ENCODE data around the gene PIGN.

The PIGN gene

DNA sequence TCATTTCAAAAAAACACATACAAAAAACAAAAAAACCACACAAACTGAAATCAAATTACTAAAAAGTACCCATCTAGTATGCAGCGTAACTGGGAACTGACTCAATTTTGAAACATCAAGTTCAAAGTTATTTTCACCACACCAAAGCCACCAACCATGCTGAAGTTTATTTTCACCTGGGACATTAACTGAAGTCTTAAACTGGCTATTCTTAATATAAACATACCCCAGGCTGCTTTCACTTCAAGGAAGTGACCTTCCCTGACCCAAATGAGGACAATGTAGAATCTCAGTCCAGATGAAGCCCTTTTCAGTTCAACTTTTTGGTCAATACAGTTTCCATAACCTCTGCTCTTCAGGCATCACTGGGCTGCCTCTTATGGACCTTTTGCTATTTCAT lies 84.6 kb downstream of the PIGN start:
- no peak for DNase-seq

DNA sequence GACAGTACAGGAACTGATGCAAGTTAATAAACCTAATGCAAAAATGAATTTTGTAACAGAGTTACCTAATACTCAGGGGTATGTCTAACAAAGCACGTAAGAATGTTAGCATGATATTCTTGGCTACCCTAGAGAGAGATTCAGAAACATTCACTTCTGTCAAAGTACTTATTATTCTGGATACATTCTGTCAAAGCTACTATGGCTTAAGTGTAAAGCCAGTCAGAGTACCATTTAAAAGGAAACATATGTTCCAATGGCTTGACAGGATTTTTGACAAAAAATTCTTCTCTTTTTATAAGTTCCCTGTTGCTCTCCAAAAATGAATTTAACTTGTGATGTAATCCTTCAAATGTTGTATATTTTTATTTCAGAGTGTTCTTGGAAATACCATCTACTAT lies 85.5 kb downstream of the PIGN start:
- no peak for DNase-seq

DNA sequence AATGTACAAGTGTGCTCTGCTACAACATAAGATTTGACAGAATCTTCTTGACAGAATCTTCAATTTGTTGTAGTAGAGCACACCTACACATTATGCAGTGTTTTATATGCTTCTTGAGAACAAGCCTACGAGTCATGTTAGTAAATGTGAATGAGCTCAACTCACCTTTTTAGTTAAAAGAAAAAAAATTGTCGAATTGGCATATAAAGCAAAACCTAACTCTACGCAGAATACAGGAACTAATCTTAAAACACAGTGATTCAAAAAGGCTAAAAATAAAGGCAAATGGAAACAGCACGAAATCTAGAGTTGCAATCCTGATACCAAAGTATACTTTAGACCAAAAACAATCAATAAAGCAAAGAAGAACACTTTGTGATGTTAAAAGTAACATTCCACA lies 87.9 kb downstream of the PIGN start:
- no peak for DNase-seq

DNA sequence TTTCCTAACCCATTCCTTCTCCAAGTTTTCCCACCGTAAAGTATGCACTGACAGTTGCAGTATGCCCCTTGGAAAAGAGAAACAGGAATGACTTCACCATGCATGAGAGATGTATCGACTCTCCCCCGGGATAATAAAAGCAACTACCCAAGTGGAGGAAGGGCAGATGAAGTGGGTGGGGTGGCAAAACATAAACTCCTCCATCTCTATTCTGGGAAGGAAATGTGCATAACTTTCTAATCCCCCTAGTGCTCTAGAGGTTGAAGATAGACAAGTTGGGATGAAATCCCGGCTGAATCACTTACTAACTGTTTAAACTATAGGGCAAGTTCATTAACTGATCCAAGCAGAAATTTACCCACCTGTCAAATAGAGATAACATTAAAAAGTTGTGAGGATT lies 89.2 kb downstream of the PIGN start:
- no peak for DNase-seq

DNA sequence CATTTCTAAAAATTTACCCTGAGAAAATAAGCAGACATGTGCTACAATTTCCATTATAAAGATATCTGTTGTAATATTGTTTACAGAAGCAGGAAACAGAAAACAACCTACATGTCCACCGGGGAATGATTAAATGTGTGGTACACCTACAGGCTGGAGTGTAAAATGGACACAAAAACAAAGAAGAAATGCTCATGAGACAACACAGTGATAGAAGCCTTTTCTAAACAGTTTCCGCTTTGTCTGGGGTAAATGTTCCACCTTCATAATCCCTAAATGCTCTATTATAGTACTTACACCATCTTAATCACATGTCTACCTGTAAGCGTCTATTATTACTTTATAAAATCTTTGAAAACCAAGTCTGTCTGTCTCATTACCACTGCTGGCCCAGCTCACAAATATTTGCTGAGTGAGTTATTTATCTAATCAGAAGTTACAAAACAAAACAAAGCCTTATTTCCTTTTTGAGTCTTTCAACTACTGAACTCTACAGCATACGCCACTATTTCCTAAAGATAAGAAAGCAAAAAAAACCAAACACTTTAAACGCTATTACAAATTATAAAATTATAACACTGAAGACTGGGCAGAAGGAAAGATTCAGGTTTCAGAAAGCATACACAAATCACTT lies 95.3 kb downstream of the PIGN start:
- no peak for DNase-seq

DNA sequence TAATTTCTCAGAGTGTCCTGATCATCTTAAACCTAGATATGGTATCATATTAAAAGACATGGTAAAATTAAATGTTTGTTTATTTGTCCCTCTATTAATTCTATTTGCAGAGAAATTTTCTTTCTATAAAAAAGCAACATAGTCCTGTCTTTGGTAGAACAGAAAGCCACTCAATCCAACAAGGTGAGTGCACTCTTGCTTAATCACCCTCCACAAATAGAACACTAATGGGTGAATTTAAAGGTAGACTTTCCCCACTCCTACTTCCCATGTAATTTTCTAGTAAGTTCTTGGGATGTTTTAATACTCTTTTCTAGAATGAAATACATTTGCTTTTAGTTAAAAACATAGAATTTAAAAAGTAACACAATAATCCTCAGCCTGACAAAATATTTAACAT lies 97.7 kb downstream of the PIGN start:
- DNase-seq = no peak

DNA sequence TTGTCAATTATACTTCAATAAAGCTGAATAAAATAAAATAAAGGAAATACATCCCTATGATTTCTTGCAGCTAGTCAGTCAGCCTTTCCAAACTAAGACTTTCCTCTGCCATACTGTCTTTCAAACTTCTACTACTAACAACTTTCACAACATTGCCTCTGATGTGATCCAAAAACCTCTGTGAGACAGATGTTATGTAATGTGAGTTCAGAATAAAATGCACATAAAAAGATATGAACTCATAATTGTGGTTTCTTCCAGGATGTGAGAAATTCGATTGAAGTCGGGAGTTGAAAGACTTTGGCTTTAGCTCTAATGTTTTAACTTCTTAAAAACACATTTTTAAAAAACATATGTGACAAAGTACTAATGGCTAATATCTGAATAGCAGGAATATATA lies 98.7 kb downstream of the PIGN start:
- no peak for DNase-seq

DNA sequence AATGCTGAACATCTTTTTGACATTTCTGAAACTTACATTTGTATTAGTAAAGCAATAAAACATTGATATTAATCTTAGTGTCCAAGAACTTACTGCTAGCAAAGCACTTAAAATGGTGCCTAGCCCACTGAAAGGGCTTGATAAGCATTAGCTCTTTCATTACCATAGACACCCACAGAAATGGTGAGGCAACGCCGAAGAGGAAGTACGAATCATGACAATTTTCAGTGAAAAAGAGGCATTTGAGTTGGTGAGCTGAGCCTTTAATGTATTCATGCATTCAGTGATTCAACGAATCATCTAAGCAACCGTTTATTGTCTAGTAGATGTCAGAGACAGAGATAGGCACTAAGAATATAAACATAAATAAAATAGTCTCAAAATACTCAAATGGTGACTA lies 101.1 kb downstream of the PIGN start:
- DNase-seq = no peak

DNA sequence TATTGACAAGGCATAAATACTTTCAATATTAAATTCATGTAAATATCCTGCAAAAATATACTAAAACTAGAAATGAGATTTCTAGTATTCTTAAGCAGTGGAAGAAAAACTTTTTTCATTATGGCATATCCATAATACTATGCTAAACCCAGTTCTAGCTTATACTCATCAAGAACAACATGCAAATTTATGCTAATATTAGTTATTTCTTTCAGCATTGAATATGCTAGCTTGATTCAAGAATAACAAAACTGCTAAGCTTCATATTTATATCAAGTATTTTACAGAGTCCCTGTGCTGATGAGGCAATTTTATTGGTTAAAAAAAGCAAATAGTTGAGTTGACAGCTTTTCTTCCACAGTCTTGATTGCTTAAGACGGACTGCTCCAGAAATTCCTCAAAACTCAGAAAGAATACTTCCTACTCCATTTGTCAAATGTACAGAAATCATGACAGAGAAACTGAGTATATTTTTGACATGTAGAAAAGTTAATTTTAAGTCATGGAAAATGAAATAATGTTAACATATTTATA lies 105.0 kb downstream of the PIGN start:
- DNase-seq = no peak

DNA sequence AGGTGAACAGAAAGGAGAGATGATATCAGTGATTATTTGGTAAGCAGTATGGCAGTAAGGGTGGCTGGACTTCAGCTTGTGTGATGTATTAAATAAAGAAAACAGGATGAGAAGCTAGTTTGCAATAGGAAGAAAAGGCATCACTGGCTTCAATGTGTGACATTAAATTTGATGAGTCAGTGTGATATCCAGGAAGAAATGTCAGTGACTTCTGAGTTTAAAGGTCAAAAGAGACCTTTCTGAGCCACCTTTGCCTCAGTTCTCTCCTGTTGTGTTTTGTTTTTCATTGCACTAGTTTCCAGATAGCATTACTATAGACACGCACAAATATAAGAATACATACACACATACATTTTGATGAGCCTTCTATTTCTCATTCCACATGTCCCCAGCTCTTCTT lies 105.6 kb downstream of the PIGN start:
- DNase-seq = no peak

DNA sequence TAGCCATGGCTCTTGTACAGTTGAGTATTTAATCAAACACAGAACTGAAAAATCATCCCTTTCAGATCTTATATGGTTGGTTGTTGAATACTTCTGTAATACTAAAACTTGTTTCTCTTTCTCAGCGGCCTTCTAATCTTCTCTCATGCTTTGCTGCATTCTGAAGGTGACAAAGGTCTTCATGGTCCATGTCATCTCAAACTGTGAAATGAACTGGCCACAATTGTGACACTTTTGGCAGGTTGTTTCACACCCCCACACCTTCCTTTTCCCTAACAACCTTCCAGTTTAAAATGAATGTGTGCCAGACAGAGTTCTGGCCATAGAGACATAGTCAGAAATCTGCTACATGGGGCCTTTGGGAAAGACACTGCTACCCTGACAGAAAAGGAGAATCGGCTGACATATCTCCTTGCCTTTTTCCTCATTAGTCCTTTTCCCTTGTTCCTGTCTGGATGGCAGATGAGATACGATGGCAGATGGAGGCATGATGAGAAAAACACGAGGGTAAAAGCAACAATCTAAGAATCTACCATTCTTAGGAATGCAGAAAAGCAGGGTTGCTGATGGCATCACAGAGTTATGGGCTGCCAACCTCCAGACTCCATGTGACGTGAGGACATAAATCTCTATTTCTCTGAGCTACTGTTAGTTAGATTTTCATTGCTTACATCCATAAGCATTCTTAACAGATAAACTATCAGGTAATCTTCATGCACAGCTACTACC lies 106.5 kb downstream of the PIGN start:
- DNase-seq = no peak

DNA sequence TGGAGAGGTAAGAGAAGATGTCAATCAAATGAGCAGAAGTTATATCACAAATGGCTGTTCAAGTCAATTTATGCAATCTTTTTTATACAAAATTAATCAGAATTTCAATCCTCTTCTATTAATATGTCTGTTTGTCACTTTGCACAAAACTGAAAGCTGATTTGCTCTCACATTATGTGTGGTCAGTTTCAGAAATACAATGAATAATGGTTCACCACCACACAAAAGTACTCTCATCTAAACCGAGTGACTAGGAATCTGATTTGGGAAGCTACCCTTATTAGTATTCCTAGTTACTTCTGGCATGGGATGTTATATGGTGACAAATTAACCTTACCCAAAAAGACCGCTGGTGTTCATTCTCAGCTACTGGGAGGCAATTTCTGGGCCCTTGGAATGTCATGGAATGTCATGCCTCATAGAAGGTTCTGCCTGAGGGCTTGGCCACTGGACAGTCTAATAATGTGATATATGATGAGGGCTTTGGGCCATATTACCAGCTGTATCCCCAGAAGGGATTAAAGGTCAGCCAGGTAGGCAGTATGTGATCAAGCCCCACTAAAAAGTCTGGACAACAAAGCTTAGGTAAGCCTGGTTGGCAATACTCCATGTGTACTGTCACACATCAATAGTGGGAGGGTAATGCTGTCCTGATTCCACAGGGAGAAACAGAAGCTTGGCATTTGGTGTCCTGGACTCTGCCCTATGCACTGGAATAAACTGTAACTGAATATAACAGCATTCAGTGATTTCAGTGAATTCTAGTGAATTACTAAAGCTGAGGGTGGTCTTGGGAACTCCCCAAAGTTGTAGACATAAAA lies 113.2 kb downstream of the PIGN start:
- no peak for DNase-seq

DNA sequence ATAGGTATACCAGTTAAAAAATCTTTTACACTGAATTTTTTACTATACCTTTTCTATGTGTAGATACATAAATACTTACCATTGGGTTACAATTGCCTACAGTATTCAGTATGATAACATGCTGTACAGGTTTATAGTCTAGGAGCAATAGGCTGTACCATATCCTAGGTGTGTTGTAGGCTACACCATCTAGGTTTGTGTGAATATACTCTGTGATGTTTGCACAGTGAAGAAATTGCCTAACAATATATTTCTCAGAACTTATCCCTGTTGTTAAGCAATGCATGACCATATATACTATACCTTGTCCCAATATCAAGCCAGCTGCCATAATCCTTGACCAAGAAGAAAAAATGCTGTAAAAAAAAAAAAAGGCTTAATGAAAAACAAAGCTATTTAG lies 114.5 kb downstream of the PIGN start:
- no peak for DNase-seq

DNA sequence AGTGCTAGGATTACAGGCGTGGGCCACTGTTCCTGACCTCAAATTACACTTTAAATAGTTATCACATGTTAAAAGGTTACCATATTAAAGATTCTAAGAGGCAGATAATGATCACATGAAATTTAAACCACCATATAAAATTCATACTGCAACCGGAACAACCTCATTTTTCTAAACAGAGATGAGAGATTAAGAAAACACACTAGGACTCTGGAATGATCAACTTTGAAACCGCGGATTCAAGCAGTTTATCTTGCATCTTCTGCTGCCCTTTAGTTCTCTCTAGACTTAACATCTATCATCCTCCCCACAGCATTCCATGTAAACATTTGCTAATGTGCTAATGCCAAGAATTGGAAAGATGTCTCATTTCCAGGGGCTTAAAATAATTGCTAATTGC lies 115.8 kb downstream of the PIGN start:
- no peak for DNase-seq

DNA sequence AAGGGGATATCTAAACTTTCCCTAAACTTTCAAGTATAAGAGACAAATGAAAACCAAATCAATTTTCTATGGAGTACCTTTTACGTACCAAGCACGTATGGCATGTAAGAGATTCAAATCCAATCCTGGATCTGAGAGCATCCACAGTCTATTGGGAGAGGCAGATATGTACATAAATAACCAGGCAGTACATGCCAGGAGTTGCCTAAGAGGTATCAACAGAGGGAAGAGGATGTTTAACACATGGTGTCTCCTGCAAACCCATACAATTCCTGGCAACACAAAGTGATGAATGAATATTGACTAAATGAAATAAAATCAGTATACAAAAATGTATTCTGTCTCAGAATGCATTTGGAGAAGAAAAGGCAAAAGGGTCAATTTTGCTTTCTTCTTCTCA lies 116.6 kb downstream of the PIGN start:
- no peak for DNase-seq

DNA sequence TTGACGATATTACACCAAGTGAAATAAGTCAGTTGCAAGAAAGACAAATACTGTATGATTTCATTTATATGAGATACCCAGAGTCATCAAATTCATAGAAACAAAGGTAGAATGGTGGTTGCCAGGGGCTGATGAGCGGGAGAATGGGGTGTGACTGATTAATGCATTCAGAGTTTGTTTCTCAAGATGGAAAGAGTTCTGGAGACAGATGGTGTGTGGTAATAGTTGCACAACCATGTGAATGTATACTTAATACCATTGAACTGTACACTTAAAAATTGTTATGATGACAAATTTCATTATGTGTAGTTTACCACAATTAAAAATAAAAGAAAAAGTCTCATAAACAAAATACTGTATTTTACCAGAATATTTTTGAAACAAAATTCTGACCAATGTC lies 117.3 kb downstream of the PIGN start:
- no peak for DNase-seq

DNA sequence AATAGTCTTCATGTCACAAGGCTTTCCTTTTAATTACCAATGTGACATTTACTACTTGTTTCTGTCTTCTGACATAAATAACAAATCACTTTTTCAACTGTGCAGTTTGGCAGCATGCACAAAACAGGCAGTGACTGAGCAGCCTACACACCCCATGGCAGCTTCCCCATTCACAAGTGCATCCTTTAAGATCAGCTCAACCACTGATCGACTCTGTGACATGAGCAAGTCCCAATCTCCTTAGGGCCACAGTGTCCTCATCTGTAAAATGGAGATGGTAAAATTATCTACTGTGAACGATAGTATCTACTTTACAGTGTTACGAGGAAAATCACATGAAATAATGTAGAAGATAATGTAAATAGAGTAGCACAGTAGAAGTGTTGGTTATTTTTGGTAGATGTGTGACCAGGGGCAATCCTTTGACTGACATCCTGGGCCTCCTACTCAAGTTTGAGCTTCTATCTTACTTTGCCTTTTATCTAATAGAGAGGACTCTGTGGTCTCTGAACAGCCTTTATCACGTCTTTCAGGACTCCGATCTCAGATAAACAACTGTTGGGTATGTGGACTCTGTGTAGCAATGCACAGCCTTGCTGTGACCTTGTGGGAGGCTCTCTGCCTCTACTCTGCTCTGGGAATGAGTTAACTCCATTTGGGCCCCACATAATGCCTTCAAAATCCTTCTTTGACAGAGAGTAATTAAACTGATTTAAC lies 120.6 kb downstream of the PIGN start:
- no peak for DNase-seq

DNA sequence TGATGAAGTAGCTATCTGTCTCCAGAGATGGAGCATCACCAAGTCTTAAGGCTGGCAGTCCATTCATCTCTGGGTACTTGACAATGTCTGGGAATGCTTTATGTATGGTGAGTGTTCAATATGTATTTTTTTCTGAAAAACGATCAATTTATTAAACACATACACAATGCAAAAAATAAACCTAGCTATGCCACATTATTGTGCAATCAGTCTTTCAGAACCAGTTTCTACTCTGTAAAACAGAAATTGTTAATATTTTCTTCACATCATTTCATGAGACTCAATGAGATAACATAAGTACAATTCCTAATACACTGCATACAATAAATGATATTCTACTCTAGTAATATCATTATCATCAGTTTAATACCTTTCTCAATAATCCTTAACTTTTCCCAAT lies 122.5 kb downstream of the PIGN start:
- DNase-seq = no peak

DNA sequence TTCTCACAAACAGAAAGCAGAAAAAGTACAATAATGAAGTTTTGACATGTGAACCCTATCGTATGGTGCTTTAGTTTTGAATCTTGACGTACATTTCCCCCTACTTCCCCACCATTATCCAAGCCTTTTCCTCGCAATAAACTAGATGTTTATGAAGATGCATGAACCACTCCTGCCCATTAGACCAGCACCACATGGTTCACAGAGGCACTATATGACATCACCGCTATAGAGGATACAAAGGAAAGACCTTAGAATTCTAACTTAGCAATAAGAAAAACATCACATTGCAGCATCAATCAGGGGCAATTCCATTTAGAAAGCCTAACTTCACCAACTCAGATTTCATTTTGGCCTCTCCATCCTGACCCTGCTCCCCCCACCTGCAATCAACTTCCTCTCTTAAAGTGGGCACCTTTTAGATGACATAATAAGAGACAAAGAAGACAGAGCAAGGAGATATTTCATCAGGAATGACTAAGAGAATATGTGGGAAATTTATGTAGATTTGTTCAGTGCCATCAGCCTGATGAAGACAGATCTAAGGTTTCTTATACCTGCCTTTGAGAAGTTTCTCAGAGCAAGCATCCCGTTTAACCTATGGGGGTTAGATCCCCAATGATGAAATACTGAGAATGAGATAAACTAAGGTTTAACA lies 124.9 kb downstream of the PIGN start:
- no peak for DNase-seq

DNA sequence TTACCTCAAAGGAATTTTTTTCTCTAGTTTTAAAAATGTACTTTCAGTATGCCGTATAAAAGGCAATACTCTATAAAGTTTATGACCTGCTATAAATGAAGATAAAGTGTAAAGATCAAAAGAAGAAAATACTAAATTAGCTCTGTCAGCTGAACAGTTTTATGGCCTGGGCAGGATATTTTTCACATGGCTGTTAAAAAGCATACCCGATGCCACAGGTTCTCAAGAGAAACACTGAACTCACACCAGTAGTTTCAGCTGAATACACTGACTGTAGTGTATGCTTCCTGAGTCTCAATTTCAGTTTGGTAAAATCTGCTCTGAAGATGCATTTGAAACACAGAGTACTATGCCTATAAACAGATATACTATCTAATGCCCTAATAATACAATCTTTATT lies 126.0 kb downstream of the PIGN start:
- no peak for DNase-seq

DNA sequence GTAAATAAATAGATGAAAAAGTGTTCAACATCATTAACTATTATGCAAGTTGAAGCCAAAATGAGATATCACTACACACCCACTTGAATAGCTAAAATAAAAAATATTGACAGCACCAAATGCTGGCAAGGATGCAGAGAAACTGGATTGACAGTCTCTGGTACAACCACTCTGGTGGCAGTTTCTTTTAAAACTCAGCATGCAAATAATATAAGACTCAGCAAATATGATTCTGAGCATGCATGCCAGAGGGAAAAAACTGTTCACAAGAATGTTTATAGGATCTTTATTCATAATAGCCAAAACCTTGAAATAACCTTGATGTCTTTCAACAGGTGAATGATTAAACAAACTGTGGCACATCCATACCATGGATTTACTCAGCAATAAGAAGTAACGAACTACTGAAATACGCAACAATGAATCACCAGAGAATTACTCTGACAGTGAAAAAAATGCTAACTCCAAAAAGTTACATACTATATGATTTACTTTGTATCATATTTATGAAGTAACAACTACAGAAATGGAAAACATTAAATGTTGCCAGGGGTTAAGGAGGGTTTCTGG lies 131.8 kb downstream of the PIGN start:
- DNase-seq = no peak

DNA sequence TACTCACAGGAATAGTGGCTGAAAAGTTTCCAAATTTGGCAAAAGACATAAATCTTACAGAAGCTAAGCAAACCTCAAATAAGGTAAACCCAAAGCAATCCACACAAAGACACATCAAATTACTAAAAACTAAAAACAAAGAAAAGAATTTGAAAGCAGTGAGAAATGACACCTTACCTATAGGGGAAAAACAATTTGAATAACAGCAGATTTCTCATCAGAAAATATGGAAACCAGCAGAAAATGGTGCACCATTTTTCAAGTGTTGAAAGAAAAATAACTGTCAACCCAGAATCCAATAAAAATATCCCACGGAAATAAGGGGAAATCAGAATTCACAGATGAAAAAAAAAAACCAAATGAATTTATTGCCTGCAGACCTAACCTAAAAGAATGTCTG lies 138.6 kb downstream of the PIGN start:
- DNase-seq = no peak

Data from GOT3 (cell line).